ENCODE results near the gene GMEB1. TPM values are rescaled to one million over a fixed set of nuclear protein-coding genes. Genes with fewer than 3 reads are reported as not detected.

Gene GMEB1
- total and polyA plus RNA-seq, 10 of the 15 experiments (the other 5 are each of a cell fraction or from before 2014, with no cell fraction given), result 4.9 to 17.6 (median 9.4) TPM

DNA sequence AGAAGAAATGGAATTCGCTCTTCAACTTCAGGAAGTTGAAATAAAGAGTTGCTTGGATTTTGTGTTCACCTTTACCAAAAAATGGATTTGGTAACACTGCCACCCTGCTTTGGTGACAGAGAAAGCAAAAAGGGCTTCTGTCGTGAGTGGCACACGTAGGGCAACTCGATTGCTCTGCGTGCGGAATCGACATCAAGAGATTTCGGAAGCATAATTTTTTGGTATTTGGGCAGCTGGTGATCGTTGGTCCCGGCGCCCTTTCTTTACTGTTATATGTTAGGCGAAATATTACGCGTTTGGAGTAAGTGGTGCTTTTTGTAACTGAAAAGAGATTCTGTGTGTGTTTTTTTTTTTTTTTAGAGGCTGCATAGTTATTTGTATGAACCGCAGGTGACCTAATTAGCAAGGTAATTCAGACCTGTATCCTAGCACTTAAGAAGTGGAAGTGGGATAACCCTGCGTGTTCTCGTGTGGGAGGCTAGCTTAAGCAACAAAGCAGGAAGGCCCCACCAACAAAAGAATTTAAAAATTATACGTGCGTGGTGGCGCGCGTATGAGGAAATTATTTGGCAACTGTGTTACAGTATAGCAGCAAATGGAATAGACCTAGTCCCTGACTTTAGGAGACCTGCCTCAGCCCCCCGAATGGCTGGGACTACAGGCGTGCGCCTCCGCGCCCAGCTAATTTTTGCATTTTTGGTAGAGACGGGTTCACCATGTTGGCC, 19.9 kb upstream of the GMEB1 start, which contains the start of gene RNU11 (continued):
- peak; percentile 100 for TF ChIP-seq SMAD1 (IDR thresholded peaks at IDR 0.05; ENCODE audit: low read depth, partially characterized antibody)
- peak; percentile 42; the same call in 1 of the 2 replicates for TF ChIP-seq NR2F1 (conservative IDR thresholded peaks at IDR 0.05)
- peak; percentile 71; the same call in 1 of the 2 replicates for TF ChIP-seq DPF2 (IDR thresholded peaks at IDR 0.05)
- peak; percentile 100 for TF ChIP-seq POU2F2 (IDR thresholded peaks at IDR 0.05; ENCODE audit: borderline replicate concordance, low read depth, low read length)
- TF ChIP-seq ZNF384 (IDR thresholded peaks at IDR 0.05; ENCODE audit: borderline replicate concordance, low read depth, low read length), result peak; percentile 89
- TF ChIP-seq TCF12 (IDR thresholded peaks at IDR 0.05; ENCODE audit: low read depth, low read length), result peak; percentile 98
- TF ChIP-seq TARDBP (IDR thresholded peaks at IDR 0.05; ENCODE audit: borderline replicate concordance), result peak; percentile 100
- TF ChIP-seq, protein P1, sequence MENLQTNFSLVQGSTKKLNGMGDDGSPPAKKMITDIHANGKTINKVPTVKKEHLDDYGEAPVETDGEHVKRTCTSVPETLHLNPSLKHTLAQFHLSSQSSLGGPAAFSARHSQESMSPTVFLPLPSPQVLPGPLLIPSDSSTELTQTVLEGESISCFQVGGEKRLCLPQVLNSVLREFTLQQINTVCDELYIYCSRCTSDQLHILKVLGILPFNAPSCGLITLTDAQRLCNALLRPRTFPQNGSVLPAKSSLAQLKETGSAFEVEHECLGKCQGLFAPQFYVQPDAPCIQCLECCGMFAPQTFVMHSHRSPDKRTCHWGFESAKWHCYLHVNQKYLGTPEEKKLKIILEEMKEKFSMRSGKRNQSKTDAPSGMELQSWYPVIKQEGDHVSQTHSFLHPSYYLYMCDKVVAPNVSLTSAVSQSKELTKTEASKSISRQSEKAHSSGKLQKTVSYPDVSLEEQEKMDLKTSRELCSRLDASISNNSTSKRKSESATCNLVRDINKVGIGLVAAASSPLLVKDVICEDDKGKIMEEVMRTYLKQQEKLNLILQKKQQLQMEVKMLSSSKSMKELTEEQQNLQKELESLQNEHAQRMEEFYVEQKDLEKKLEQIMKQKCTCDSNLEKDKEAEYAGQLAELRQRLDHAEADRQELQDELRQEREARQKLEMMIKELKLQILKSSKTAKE (IDR thresholded peaks at IDR 0.05; ENCODE audit: low read depth, poor library complexity, severe bottlenecking), result peak; percentile 89
- TF ChIP-seq, protein P2, sequence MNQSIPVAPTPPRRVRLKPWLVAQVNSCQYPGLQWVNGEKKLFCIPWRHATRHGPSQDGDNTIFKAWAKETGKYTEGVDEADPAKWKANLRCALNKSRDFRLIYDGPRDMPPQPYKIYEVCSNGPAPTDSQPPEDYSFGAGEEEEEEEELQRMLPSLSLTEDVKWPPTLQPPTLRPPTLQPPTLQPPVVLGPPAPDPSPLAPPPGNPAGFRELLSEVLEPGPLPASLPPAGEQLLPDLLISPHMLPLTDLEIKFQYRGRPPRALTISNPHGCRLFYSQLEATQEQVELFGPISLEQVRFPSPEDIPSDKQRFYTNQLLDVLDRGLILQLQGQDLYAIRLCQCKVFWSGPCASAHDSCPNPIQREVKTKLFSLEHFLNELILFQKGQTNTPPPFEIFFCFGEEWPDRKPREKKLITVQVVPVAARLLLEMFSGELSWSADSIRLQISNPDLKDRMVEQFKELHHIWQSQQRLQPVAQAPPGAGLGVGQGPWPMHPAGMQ (IDR thresholded peaks at IDR 0.05; ENCODE audit: borderline replicate concordance), result no peak
- TF ChIP-seq, protein P3, sequence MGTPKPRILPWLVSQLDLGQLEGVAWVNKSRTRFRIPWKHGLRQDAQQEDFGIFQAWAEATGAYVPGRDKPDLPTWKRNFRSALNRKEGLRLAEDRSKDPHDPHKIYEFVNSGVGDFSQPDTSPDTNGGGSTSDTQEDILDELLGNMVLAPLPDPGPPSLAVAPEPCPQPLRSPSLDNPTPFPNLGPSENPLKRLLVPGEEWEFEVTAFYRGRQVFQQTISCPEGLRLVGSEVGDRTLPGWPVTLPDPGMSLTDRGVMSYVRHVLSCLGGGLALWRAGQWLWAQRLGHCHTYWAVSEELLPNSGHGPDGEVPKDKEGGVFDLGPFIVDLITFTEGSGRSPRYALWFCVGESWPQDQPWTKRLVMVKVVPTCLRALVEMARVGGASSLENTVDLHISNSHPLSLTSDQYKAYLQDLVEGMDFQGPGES (IDR thresholded peaks at IDR 0.05), result no peak; the same call in 1 of the 2 replicates
- no peak for TF ChIP-seq YBX1 (IDR thresholded peaks at IDR 0.05)
- TF ChIP-seq IKZF2 (IDR thresholded peaks at IDR 0.05), result peak; percentile 89 to 91
- TF ChIP-seq, protein P4, sequence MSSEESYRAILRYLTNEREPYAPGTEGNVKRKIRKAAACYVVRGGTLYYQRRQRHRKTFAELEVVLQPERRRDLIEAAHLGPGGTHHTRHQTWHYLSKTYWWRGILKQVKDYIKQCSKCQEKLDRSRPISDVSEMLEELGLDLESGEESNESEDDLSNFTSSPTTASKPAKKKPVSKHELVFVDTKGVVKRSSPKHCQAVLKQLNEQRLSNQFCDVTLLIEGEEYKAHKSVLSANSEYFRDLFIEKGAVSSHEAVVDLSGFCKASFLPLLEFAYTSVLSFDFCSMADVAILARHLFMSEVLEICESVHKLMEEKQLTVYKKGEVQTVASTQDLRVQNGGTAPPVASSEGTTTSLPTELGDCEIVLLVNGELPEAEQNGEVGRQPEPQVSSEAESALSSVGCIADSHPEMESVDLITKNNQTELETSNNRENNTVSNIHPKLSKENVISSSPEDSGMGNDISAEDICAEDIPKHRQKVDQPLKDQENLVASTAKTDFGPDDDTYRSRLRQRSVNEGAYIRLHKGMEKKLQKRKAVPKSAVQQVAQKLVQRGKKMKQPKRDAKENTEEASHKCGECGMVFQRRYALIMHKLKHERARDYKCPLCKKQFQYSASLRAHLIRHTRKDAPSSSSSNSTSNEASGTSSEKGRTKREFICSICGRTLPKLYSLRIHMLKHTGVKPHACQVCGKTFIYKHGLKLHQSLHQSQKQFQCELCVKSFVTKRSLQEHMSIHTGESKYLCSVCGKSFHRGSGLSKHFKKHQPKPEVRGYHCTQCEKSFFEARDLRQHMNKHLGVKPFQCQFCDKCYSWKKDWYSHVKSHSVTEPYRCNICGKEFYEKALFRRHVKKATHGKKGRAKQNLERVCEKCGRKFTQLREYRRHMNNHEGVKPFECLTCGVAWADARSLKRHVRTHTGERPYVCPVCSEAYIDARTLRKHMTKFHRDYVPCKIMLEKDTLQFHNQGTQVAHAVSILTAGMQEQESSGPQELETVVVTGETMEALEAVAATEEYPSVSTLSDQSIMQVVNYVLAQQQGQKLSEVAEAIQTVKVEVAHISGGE (CRISPR knock-in tag; IDR thresholded peaks at IDR 0.05), result peak; percentile 86
- TF ChIP-seq RUNX3 (IDR thresholded peaks at IDR 0.05; ENCODE audit: low read length), result peak; percentile 95
- TF ChIP-seq, protein P5, sequence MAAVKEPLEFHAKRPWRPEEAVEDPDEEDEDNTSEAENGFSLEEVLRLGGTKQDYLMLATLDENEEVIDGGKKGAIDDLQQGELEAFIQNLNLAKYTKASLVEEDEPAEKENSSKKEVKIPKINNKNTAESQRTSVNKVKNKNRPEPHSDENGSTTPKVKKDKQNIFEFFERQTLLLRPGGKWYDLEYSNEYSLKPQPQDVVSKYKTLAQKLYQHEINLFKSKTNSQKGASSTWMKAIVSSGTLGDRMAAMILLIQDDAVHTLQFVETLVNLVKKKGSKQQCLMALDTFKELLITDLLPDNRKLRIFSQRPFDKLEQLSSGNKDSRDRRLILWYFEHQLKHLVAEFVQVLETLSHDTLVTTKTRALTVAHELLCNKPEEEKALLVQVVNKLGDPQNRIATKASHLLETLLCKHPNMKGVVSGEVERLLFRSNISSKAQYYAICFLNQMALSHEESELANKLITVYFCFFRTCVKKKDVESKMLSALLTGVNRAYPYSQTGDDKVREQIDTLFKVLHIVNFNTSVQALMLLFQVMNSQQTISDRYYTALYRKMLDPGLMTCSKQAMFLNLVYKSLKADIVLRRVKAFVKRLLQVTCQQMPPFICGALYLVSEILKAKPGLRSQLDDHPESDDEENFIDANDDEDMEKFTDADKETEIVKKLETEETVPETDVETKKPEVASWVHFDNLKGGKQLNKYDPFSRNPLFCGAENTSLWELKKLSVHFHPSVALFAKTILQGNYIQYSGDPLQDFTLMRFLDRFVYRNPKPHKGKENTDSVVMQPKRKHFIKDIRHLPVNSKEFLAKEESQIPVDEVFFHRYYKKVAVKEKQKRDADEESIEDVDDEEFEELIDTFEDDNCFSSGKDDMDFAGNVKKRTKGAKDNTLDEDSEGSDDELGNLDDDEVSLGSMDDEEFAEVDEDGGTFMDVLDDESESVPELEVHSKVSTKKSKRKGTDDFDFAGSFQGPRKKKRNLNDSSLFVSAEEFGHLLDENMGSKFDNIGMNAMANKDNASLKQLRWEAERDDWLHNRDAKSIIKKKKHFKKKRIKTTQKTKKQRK (IDR thresholded peaks at IDR 0.05; ENCODE audit: low read depth, low read length), result peak; percentile 80
- TF ChIP-seq ZNF622 (IDR thresholded peaks at IDR 0.05), result no peak

All from GM12878 (cell line).